Measurements from ENCODE around the gene KLHL11.

KLHL11 gene

DNA sequence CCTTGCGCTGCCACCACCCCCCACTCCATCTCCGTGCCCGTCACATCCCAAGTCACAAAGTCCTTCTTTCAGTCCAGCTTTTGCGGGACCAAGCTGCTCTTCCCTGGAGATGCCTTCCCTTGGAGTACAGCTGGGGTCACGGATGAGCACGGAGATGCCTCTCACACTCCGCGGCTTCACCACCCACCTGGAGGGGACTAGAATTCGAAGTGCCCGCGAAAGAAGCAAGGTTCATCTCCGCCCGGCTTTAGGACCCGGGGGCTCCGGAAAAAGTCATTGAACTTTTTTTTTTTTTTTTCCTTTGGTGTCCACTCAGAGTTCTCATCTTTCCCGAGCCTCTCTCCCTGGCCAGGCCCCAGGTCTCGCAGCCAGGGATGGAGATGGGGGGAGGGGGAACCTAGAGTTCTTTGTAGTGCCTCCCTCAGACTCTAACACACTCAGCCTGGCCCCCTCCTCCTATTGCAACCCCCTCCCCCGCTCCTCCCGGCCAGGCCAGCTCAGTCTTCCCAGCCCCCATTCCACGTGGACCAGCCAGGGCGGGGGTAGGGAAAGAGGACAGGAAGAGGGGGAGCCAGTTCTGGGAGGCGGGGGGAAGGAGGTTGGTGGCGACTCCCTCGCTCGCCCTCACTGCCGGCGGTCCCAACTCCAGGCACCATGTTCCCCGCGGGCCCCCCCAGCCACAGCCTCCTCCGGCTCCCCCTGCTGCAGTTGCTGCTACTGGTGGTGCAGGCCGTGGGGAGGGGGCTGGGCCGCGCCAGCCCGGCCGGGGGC, 52.7 kb downstream of the KLHL11 start, which contains the start of gene FKBP10:
FKBP10 (plus strand) TSS at position 624 of the 771 bp plus-strand sequence; CDS start at position 655, 31 bp downstream.
- peak within 1 kb of the TSS; percentile 66 for H3K9ac ChIP-seq (ENCODE audit: low read length)
- H3K4me3 ChIP-seq (ENCODE audit: insufficient read depth, low read length, poor library complexity, severe bottlenecking) = peak within 1 kb of the TSS; percentile 73
- no peak for TF ChIP-seq EZH2phosphoT487 (conservative IDR thresholded peaks at IDR 0.05; ENCODE audit: low read length)
- TF ChIP-seq, protein P1, sequence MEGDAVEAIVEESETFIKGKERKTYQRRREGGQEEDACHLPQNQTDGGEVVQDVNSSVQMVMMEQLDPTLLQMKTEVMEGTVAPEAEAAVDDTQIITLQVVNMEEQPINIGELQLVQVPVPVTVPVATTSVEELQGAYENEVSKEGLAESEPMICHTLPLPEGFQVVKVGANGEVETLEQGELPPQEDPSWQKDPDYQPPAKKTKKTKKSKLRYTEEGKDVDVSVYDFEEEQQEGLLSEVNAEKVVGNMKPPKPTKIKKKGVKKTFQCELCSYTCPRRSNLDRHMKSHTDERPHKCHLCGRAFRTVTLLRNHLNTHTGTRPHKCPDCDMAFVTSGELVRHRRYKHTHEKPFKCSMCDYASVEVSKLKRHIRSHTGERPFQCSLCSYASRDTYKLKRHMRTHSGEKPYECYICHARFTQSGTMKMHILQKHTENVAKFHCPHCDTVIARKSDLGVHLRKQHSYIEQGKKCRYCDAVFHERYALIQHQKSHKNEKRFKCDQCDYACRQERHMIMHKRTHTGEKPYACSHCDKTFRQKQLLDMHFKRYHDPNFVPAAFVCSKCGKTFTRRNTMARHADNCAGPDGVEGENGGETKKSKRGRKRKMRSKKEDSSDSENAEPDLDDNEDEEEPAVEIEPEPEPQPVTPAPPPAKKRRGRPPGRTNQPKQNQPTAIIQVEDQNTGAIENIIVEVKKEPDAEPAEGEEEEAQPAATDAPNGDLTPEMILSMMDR (IDR thresholded peaks at IDR 0.05; ENCODE audit: insufficient read depth, low read length, poor library complexity, severe bottlenecking) = no peak
- no peaks in the 10 kb centered on the region for H4K20me1 ChIP-seq (ENCODE audit: low read depth, low read length)
- H3K9me3 ChIP-seq (ENCODE audit: insufficient read depth, low read length) = no peaks in the 10 kb centered on the region
- H3K4me2 ChIP-seq (ENCODE audit: low read depth, low read length, poor library complexity, severe bottlenecking) = peak within 1 kb of the TSS; percentile 66
- peak within 1 kb of the TSS; percentile 90 for H2AFZ ChIP-seq (ENCODE audit: low read depth, low read length, severe bottlenecking)
- no peaks in the 10 kb centered on the region for H3K27me3 ChIP-seq (ENCODE audit: low read length)
- no peak within 1 kb of the TSS for H3K27ac ChIP-seq (ENCODE audit: low read depth, low read length)
- no peaks in the 10 kb centered on the region for H3K36me3 ChIP-seq (ENCODE audit: low read length)
- H3F3A ChIP-seq (ENCODE audit: insufficient read depth) = no peaks in the 10 kb centered on the region
- no peaks in the 10 kb centered on the region for H3K79me2 ChIP-seq (ENCODE audit: insufficient read depth, low read length)
- no peaks in the 10 kb centered on the region for H3K9me2 ChIP-seq (replicated peaks; ENCODE audit: insufficient read depth, low read length)

DNA sequence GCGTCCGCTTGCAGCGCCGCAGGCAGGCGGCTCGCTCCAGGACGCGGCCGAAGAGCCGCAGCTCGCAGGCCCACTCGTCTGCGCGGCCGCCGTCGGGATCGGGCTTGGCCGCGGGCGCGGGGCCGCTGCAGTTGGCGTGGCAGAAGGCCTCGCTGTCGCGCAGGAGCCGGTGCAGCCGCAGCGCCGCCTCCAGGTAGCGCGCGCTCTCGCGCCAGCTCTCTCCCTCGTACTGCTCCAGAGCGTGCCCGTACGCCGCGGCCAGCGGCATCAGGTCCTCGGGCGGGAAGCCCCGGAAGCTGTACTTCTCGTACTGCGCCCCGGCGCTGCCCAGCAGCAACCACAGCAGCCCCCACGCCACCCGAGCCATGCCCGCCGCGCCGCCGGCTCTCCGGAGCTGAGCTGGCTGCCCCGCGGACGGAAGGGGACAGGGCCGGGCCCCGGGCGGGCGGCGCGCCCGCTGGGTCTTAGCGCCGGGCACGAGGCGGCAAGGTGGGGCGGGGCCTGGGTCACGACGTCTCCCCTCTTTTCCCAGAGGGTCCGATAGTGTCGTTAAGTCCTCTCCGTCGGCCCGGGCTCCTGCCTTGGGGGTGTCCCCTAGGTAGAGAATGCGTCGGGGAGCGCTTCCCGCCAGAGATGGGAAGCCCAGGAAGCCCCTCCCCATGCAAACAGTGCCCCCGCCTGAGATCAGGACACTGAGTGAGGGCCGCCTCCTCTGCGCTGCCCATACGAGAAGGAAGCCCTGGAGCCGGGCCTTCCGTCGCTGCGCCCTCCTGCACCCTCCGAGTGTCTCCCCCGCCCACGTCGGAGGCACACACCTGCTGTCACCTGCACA, 53.5 kb downstream of the KLHL11 start, which contains the start of gene P3H4:
P3H4 (minus strand) TSS at position 401 of the 832 bp plus-strand sequence; CDS start at position 367, 34 bp downstream.
- H3K27ac ChIP-seq (ENCODE audit: low read depth, low read length) = no peak within 1 kb of the TSS
- H2AFZ ChIP-seq (ENCODE audit: low read depth, low read length, severe bottlenecking) = peak within 1 kb of the TSS; percentile 90

DNA sequence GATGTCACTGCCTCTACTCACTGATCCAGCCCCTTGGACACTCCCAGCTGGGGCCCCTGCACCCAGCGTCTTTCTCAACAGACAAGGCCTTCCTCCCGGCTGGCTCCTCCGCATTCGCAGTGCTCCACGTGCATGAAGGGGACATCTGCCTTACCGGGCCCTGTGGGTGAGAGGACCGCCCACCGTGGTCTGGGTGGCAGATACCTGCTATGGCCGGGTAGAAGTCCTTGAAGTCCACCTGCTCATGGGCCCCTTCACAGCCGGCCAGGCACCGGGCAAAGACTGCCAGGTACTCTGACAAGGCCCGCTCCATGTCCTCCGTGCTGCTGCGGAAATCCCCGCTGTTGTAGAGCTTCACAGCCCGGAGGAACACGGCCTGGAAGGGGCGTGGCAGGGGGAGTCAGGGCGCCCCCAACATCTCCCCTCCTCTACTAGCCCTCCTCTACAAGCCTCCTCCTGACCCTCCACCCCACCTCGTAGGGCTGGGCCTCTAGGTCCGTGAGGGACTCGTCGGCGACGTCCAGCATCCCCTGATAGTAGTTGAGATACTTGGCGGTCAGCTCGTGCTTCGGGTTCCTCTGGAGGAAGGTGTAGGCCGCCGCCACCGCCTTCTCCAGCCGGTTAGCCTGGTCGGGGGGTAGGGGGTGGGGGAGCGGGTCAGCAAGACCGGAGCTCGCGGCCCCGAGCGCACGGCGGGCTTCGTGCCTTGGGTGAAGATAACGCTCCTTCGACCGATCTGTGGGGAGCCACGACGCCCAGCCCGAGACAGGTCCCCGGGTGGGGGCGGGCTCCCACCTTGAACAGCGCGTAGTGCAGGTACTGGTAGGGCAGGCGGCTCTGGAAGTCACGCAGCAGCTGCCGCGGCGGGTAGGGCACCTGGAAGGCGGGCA, 54.3 kb downstream of the KLHL11 start:
- no peak overlapping the region for H3K27ac ChIP-seq (ENCODE audit: low read depth, low read length)
- no peaks in the 10 kb centered on the region for H3K9me3 ChIP-seq (ENCODE audit: insufficient read depth, low read length)
- no peaks in the 10 kb centered on the region for H3K9me2 ChIP-seq (replicated peaks; ENCODE audit: insufficient read depth, low read length)
- peak overlapping the region; percentile 66 for H3K9ac ChIP-seq (ENCODE audit: low read length)
- H3K36me3 ChIP-seq (ENCODE audit: low read length) = no peaks in the 10 kb centered on the region
- peak overlapping the region; percentile 66 for H3K4me2 ChIP-seq (ENCODE audit: low read depth, low read length, poor library complexity, severe bottlenecking)
- H4K20me1 ChIP-seq (ENCODE audit: low read depth, low read length) = no peaks in the 10 kb centered on the region
- H3K27me3 ChIP-seq (ENCODE audit: low read length) = no peaks in the 10 kb centered on the region
- H3F3A ChIP-seq (ENCODE audit: insufficient read depth) = no peaks in the 10 kb centered on the region
- H3K79me2 ChIP-seq (ENCODE audit: insufficient read depth, low read length) = no peaks in the 10 kb centered on the region
- H3K4me3 ChIP-seq (ENCODE audit: insufficient read depth, low read length, poor library complexity, severe bottlenecking) = peak overlapping the region; percentile 73
- peak overlapping the region; percentile 90 for H2AFZ ChIP-seq (ENCODE audit: low read depth, low read length, severe bottlenecking)
- TF ChIP-seq EZH2phosphoT487 (conservative IDR thresholded peaks at IDR 0.05; ENCODE audit: low read length) = no peak
- TF ChIP-seq, protein P1 (IDR thresholded peaks at IDR 0.05; ENCODE audit: insufficient read depth, low read length, poor library complexity, severe bottlenecking) = no peak

More for the DNA sequence above, 53.5 kb downstream of the KLHL11 start, which contains the start of gene P3H4:
- Histone ChIP-seq H4K20me1 (ENCODE audit: low read depth, low read length) (no peaks in the 10 kb centered on the region), H3K9me2 (replicated peaks; ENCODE audit: insufficient read depth, low read length) (no peaks in the 10 kb centered on the region), H3K27me3 (ENCODE audit: low read length) (no peaks in the 10 kb centered on the region), H3K4me3 (ENCODE audit: insufficient read depth, low read length, poor library complexity, severe bottlenecking) (peak within 1 kb of the TSS; percentile 73), H3F3A (ENCODE audit: insufficient read depth) (no peaks in the 10 kb centered on the region), H3K79me2 (ENCODE audit: insufficient read depth, low read length) (no peaks in the 10 kb centered on the region), H3K4me2 (ENCODE audit: low read depth, low read length, poor library complexity, severe bottlenecking) (peak within 1 kb of the TSS; percentile 66), H3K9ac (ENCODE audit: low read length) (peak within 1 kb of the TSS; percentile 66), H3K9me3 (ENCODE audit: insufficient read depth, low read length) (no peaks in the 10 kb centered on the region), H3K36me3 (ENCODE audit: low read length) (no peaks in the 10 kb centered on the region)
- TF ChIP-seq, protein P1 (IDR thresholded peaks at IDR 0.05; ENCODE audit: insufficient read depth, low read length, poor library complexity, severe bottlenecking) = peak; percentile 44
- TF ChIP-seq EZH2phosphoT487 (conservative IDR thresholded peaks at IDR 0.05; ENCODE audit: low read length) = no peak

Data from SU-DHL-6 (cell line).